ENCODE results near the gene HDAC2. TPM values are rescaled to one million over a fixed set of nuclear protein-coding genes. Genes with fewer than 3 reads are reported as not detected.

Gene HDAC2
- total and polyA plus RNA-seq, 2 donors (not counting 3 experiments of a cell fraction or from before 2014, with no cell fraction given): 121 to 142 TPM

GRCh38 chr6:114001354-114001753, 30.4 kb upstream of the HDAC2 start:
- FAIRE-seq (no peak), DNase-seq (ENCODE audit: low read depth, low spot score) (no peak)
- H3K9me1 ChIP-seq (replicated peaks; ENCODE audit: control insufficient read depth, extremely low read depth, insufficient read depth, low read length): no peaks in the 10 kb centered on the region
- intact Hi-C loops (cut with micrococcal nuclease): no loop called here
- H3K4me3 ChIP-seq (replicated peaks in 1 of 3; ENCODE audit: insufficient read depth in 1 of 3, low read depth in 1 of 3, low read length in 3 of 3): no peak overlapping the region
- no peaks in the 10 kb centered on the region for H3K9me3 ChIP-seq (replicated peaks; ENCODE audit: control insufficient read depth, insufficient read depth, low read length)
- peaks cover 13% of the 10 kb centered on the region for H3K4me1 ChIP-seq (ENCODE audit: control insufficient read depth, extremely low read depth, insufficient read depth, low read length)
- H4K20me1 ChIP-seq (replicated peaks; ENCODE audit: control insufficient read depth, extremely low read depth, insufficient read depth, low read length): no peaks in the 10 kb centered on the region
- TF ChIP-seq EZH2 (IDR thresholded peaks at IDR 0.05; ENCODE audit: borderline replicate concordance, low read depth, low read length, severe bottlenecking) (no peak), POLR2AphosphoS5 (IDR thresholded peaks at IDR 0.05; ENCODE audit: insufficient read depth, low read depth, low read length) (no peak), MYC (IDR thresholded peaks at IDR 0.05; ENCODE audit: low read depth, low read length) (no peak), POLR2A (IDR thresholded peaks at IDR 0.05; ENCODE audit: low read depth, low read length) (no peak), GATA2 (IDR thresholded peaks at IDR 0.05; ENCODE audit: insufficient read depth, insufficient read length, low read depth, low read length) (no peak), MAX (IDR thresholded peaks at IDR 0.05; ENCODE audit: insufficient read depth, insufficient read length) (no peak), JUN (IDR thresholded peaks at IDR 0.05; ENCODE audit: borderline replicate concordance, insufficient read depth, insufficient read length, low read depth) (no peak), CTCF (IDR thresholded peaks at IDR 0.05; ENCODE audit: extremely low read depth in 1 of 2, insufficient read depth in 1 of 2, low read depth in 1 of 2, low read length in 2 of 2) (no peak), FOS (IDR thresholded peaks at IDR 0.05; ENCODE audit: borderline replicate concordance, insufficient read depth, low read length) (no peak)
- dilution Hi-C loops (cut with MboI; ENCODE audit: extremely low pct_ligation_motif_present, low sequenced_read_pairs): no loop called here
- BruUV-seq (replicated peaks): no TSS peak
- no peak overlapping the region for H2AFZ ChIP-seq (ENCODE audit: low read depth, low read length)
- CTCF ChIA-PET: interaction anchor here (1.0 to 2.7 kb wide), 4 partner anchors 21 to 107 kb away, joined by 3 to 14 read pairs (median 4); no protein-coding TSS in a partner anchor
- POLR2A ChIA-PET: no interaction called here
- no peak overlapping the region for H3K27ac ChIP-seq (ENCODE audit: insufficient read depth, low read depth, low read length)
- no peak overlapping the region for H3K9ac ChIP-seq (replicated peaks; ENCODE audit: extremely low read depth, insufficient read depth, low read length)
- no peaks in the 10 kb centered on the region for H3K36me3 ChIP-seq (ENCODE audit: control insufficient read depth in 2 of 2, extremely low read depth in 1 of 2, insufficient read depth in 2 of 2, low read length in 2 of 2)
- no peaks in the 10 kb centered on the region for H3K79me2 ChIP-seq (ENCODE audit: control insufficient read depth, insufficient read depth, low read length)
- no peak overlapping the region for H3K4me2 ChIP-seq (ENCODE audit: insufficient read depth, low read length)
- no peaks in the 10 kb centered on the region for H3K27me3 ChIP-seq (ENCODE audit: control insufficient read depth in 2 of 2, insufficient read depth in 2 of 2, low read length in 2 of 2)

All from endothelial cell of umbilical vein (primary cell).